Panc1 (cell line): ENCODE data around the gene REV1.

Experiments used
- CTCF ChIP-seq: fragments of 450-650 bp; IDR thresholded peaks from 2 replicates; pipeline ENCODE4 v1.5.1; 2017; ENCODE audit warnings: mild to moderate bottlenecking
- POLR2AphosphoS5 ChIP-seq: IDR thresholded peaks from 2 replicates; pipeline ENCODE4 v1.6.1; 2012; ENCODE audit warnings: mild to moderate bottlenecking, low read depth, low read length, moderate library complexity
- SIN3A ChIP-seq: IDR thresholded peaks from 2 replicates; pipeline ENCODE4 v1.6.1; 2012; ENCODE audit warnings: low read depth, mild to moderate bottlenecking, low read length, moderate library complexity, borderline replicate concordance; ENCODE audit not compliant: insufficient read depth
- TCF7L2 ChIP-seq: IDR thresholded peaks from 2 replicates; pipeline ENCODE4 v1.6.1; 2011; ENCODE audit warnings: mild to moderate bottlenecking, low read depth, low read length, inconsistent platforms

GRCh38 chr2:99398303-99398702 lies 91.5 kb downstream of the REV1 start:
- TF ChIP-seq CTCF (no peak), POLR2AphosphoS5 (no peak), TCF7L2 (no peak), SIN3A (no peak)
